ENCODE measurements around the gene SLC25A53. TPM values are rescaled to one million over a fixed set of nuclear protein-coding genes. Genes with fewer than 3 reads are reported as not detected.

Gene SLC25A53
- total and polyA plus RNA-seq, 2 donors (not counting 1 experiment from before 2014, with no cell fraction given) = 10.3 to 20.7 TPM

DNA sequence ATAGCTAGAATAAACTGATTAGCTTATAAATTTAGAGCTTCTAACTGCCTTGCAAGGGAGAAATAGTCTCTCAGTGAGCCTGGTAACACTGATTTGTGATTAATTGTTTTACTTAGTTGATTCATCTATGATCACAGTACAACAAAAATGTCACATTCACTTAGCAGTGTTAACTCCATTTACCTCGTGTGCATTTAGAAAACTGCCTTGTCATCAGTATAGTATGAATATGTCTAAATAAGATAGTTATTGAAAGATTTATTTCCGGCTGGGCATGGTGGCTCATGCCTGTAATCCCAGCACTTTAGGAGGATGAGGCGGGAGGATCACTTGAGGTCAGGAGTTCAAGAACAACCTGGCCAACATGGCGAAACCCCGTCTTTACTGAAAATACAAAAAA, 48.7 kb upstream of the SLC25A53 start:
- Histone ChIP-seq H3K9me3 (ENCODE audit: control extremely low read depth in 1 of 3, control insufficient read depth in 2 of 3, insufficient read depth in 1 of 3, low read length in 2 of 3) (no peaks in the 10 kb centered on the region), H3K9ac (ENCODE audit: low read length) (no peak overlapping the region), H3K36me3 (replicated peaks in 1 of 2; ENCODE audit: control extremely low read depth in 1 of 2, control insufficient read depth in 1 of 2, extremely low read depth in 1 of 2, insufficient read depth in 2 of 2, low read length in 1 of 2) (no peaks in the 10 kb centered on the region), H3K79me2 (ENCODE audit: control insufficient read depth, insufficient read depth, low read length) (no peaks in the 10 kb centered on the region), H3K4me3 (ENCODE audit: control extremely low read depth in 1 of 5, extremely low read depth in 1 of 5, insufficient read depth in 1 of 5, low read depth in 2 of 5, low read length in 4 of 5) (no peak overlapping the region), H3K4me2 (replicated peaks; ENCODE audit: low read depth, low read length, poor library complexity, severe bottlenecking) (no peak overlapping the region), H3K27ac (ENCODE audit: low read length in 2 of 2) (no peak overlapping the region), H4K20me1 (ENCODE audit: control insufficient read depth, insufficient read depth, low read length, poor library complexity, severe bottlenecking) (no peaks in the 10 kb centered on the region), H2AFZ (ENCODE audit: insufficient read depth, low read depth, low read length, poor library complexity, severe bottlenecking) (no peak overlapping the region), H3K27me3 (replicated peaks in 1 of 4; ENCODE audit: control extremely low read depth in 1 of 4, control insufficient read depth in 3 of 4, insufficient read depth in 4 of 4, low read length in 3 of 4) (no peaks in the 10 kb centered on the region), H3K4me1 (ENCODE audit: control insufficient read depth in 2 of 2, insufficient read depth in 2 of 2, low read length in 2 of 2) (no peaks in the 10 kb centered on the region)
- Mint-ChIP-seq H3K27ac (no peak overlapping the region), H3K4me1 (no peaks in the 10 kb centered on the region), H3K27me3 (no peaks in the 10 kb centered on the region), H3K9me3 (ENCODE audit: insufficient read depth) (no peaks in the 10 kb centered on the region), H3K4me3 (no peak overlapping the region)
- no peak for ATAC-seq (ENCODE audit: low read depth)
- ChIA-PET POLR2A (no interaction called here), CTCF (interaction anchor here (1.5 kb wide), 1 partner anchor 10 kb away, joined by 3 read pairs; no protein-coding TSS in a partner anchor)
- intact Hi-C loops (cut with micrococcal nuclease) = no loop called here
- no peak for TF ChIP-seq CTCF (IDR thresholded peaks at IDR 0.05)
- no peak for DNase-seq
- WGBS (ENCODE audit: insufficient coverage) = no CpG with 5 or more reads among the region's 5 CpGs

- intact Hi-C loops (cut with micrococcal nuclease) = no loop called here
- peak; percentile 29 for DNase-seq
- ChIA-PET CTCF (interaction anchor here (0.8 to 2.0 kb wide), 10 partner anchors 9 to 278 kb away, joined by 3 to 7 read pairs (median 3); no protein-coding TSS in a partner anchor), POLR2A (no interaction called here)
- no peaks in the 10 kb centered on the region for H3K4me1 ChIP-seq (ENCODE audit: control insufficient read depth in 2 of 2, insufficient read depth in 2 of 2, low read length in 2 of 2)
- H3K9ac ChIP-seq (ENCODE audit: low read length) = no peak overlapping the region
- H3K27me3 ChIP-seq (replicated peaks in 1 of 4; ENCODE audit: control extremely low read depth in 1 of 4, control insufficient read depth in 3 of 4, insufficient read depth in 4 of 4, low read length in 3 of 4) = no peaks in the 10 kb centered on the region
- H3K4me2 ChIP-seq (replicated peaks; ENCODE audit: low read depth, low read length, poor library complexity, severe bottlenecking) = no peak overlapping the region
- H3K9me3 Mint-ChIP-seq (ENCODE audit: insufficient read depth) = no peaks in the 10 kb centered on the region
- no peak overlapping the region for H3K27ac ChIP-seq (ENCODE audit: low read length in 2 of 2)
- no peak overlapping the region for H3K4me3 Mint-ChIP-seq
- H3K4me1 Mint-ChIP-seq = no peaks in the 10 kb centered on the region
- H3K4me3 ChIP-seq (ENCODE audit: control extremely low read depth in 1 of 5, extremely low read depth in 1 of 5, insufficient read depth in 1 of 5, low read depth in 2 of 5, low read length in 4 of 5) = no peak overlapping the region
- WGBS (ENCODE audit: insufficient coverage) = no CpG with 5 or more reads among the region's 1 CpG
- H3K9me3 ChIP-seq (ENCODE audit: control extremely low read depth in 1 of 3, control insufficient read depth in 2 of 3, insufficient read depth in 1 of 3, low read length in 2 of 3) = no peaks in the 10 kb centered on the region
- no peaks in the 10 kb centered on the region for H3K79me2 ChIP-seq (ENCODE audit: control insufficient read depth, insufficient read depth, low read length)
- no peak overlapping the region for H3K27ac Mint-ChIP-seq
- no peak overlapping the region for H2AFZ ChIP-seq (ENCODE audit: insufficient read depth, low read depth, low read length, poor library complexity, severe bottlenecking)
- no peaks in the 10 kb centered on the region for H4K20me1 ChIP-seq (ENCODE audit: control insufficient read depth, insufficient read depth, low read length, poor library complexity, severe bottlenecking)
- ATAC-seq (ENCODE audit: low read depth) = no peak
- TF ChIP-seq CTCF (IDR thresholded peaks at IDR 0.05) (peak; percentile 76), EZH2 (IDR thresholded peaks at IDR 0.05; ENCODE audit: borderline replicate concordance, insufficient read depth, low read depth, low read length, poor library complexity, severe bottlenecking) (no peak)
- no peaks in the 10 kb centered on the region for H3K27me3 Mint-ChIP-seq
- H3K36me3 ChIP-seq (replicated peaks in 1 of 2; ENCODE audit: control extremely low read depth in 1 of 2, control insufficient read depth in 1 of 2, extremely low read depth in 1 of 2, insufficient read depth in 2 of 2, low read length in 1 of 2) = peaks cover 0 to 4% of the 10 kb centered on the region in 2 experiments
Measured at GRCh38 chrX:104195489-104196084, 38.8 kb upstream of the SLC25A53 start.
